ENCODE results near the gene NFS1. TPM values are rescaled to one million over a fixed set of nuclear protein-coding genes. Genes with fewer than 3 reads are reported as not detected.
"Not testable (repeated sequence)": the region's sequence is repeated elsewhere in the genome, so short reads cannot be mapped to it uniquely, and the experiment has no call there.

NFS1 gene
- total RNA-seq, 5 donors from 2014 or later (not counting 1 experiment from before 2014, with no cell fraction given), result 17.7 to 33.5 (median 31.2) TPM

DNA sequence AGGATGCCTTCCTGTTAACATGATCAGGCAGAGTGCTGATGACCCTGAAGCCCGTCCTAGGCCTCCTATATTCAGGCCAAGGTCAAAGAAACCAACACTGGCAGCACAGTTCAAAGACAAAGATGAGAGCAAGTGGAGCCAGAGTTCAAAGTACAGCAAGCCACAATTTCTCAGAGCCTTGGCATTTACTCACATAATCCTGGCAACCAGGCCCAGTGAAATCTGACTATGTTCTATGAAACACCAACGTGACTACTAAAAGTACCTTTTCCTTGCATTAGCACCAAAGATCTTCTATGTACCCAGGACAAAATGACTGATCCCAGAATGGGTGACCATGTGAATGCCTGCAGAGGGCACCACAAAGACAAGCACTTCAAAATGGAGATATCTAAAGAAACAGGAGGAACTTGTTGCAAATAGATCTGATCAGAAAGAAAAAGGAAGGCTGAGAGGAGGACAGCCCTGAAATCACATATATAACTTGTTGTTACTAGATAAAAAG is 3.9 kb downstream of the NFS1 start:
- no peak for ATAC-seq (replicated peaks in 1 of 4)
- Mint-ChIP-seq H3K4me3 (no peak overlapping the region), H3K4me1 (peaks cover 32 to 41% (median 34%) of the 10 kb centered on the region in 3 donors), H3K36me3 (peaks cover 23% of the 10 kb centered on the region), H3K9me3 (no peaks in the 10 kb centered on the region), H3K27ac (peak overlapping the region; percentile 14 to 20), H3K27me3 (no peaks in the 10 kb centered on the region)
- Histone ChIP-seq H3K27me3 (replicated peaks in 1 of 2; ENCODE audit: control insufficient read depth in 2 of 2, extremely low read depth in 1 of 2, insufficient read depth in 2 of 2, low read length in 1 of 2) (no peaks in the 10 kb centered on the region), H3K36me3 (ENCODE audit: control insufficient read depth in 2 of 2, extremely low read depth in 1 of 2, insufficient read depth in 1 of 2, low read length in 1 of 2) (peaks cover 8 to 37% of the 10 kb centered on the region in 2 donors), H3K27ac (ENCODE audit: low read length) (no peak overlapping the region), H3K4me1 (ENCODE audit: control insufficient read depth in 1 of 2, extremely low read depth in 1 of 2, insufficient read depth in 2 of 2, low read length in 2 of 2) (peaks cover 16 to 19% of the 10 kb centered on the region in 2 experiments), H3K9me3 (no peaks in the 10 kb centered on the region), H3K4me3 (ENCODE audit: control insufficient read depth in 1 of 2, extremely low read depth in 1 of 2, low read length in 1 of 2) (no peak overlapping the region)
- CTCF ChIA-PET, result no interaction called here
- 60% methylated on average over 1 of the region's 2 CpGs for WGBS (ENCODE audit: insufficient coverage)
- POLR2A ChIA-PET, result interaction anchor here in 1 of 2 donors (0.7 kb wide), 1 partner anchor 59 kb away, joined by 3 read pairs; no protein-coding TSS in a partner anchor
- DNase-seq, result no peak

GRCh38 chr20:35690265-35690664 is 8.9 kb downstream of the NFS1 start:
- Mint-ChIP-seq H3K9me3 (no peaks in the 10 kb centered on the region), H3K27ac (no peak overlapping the region), H3K4me3 (no peak overlapping the region), H3K36me3 (peaks cover 36% of the 10 kb centered on the region), H3K27me3 (no peaks in the 10 kb centered on the region), H3K4me1 (peaks cover 2 to 4% (median 3%) of the 10 kb centered on the region in 3 donors)
- CTCF ChIA-PET, result interaction anchor here in 1 of 2 donors (0.7 kb wide), 1 partner anchor 407 kb away, joined by 6 read pairs; no protein-coding TSS in a partner anchor
- peaks cover 7 to 56% of the 10 kb centered on the region in 2 donors for H3K36me3 ChIP-seq (ENCODE audit: control insufficient read depth in 2 of 2, extremely low read depth in 1 of 2, insufficient read depth in 1 of 2, low read length in 1 of 2)
- H3K4me1 ChIP-seq (ENCODE audit: control insufficient read depth in 1 of 2, extremely low read depth in 1 of 2, insufficient read depth in 2 of 2, low read length in 2 of 2), result no peaks in the 10 kb centered on the region
- WGBS (ENCODE audit: insufficient coverage), result no CpG with 5 or more reads among the region's 4 CpGs
- no peak overlapping the region for H3K27ac ChIP-seq (ENCODE audit: low read length)
- ATAC-seq (replicated peaks in 1 of 4) (no peak), DNase-seq (no peak)
- H3K4me3 ChIP-seq (ENCODE audit: control insufficient read depth in 1 of 2, extremely low read depth in 1 of 2, low read length in 1 of 2), result no peak overlapping the region
- H3K27me3 ChIP-seq (replicated peaks in 1 of 2; ENCODE audit: control insufficient read depth in 2 of 2, extremely low read depth in 1 of 2, insufficient read depth in 2 of 2, low read length in 1 of 2), result no peaks in the 10 kb centered on the region
- POLR2A ChIA-PET, result interaction anchor here (0.7 to 1.8 kb wide), 2 partner anchors 10 to 21 kb away, joined by 3 to 5 read pairs; no protein-coding TSS in a partner anchor
- H3K9me3 ChIP-seq, result no peaks in the 10 kb centered on the region

DNA sequence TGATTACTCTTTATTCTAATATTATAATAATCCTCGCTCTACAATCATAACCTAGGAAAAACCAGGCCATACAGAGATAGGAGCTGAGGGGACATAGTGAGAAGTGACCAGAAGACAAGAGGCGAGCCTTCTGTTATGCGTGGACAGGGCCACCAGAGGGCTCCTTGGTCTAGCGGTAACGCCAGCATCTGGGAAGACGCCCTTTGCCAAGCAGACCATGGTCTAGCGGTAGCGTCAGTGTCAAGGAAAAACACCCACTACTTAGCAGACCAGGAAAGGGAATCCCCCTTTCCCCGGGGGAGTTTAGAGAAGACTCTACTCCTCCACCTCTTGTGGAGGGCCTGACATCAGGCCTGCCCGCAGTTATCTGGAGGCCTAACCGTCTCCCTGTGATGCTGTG is 12.3 kb downstream of the NFS1 start:
- not testable (repeated sequence) for H3K27ac ChIP-seq (ENCODE audit: low read length); DNase-seq; H3K4me1 Mint-ChIP-seq; H3K4me3 ChIP-seq (ENCODE audit: control insufficient read depth in 1 of 2, extremely low read depth in 1 of 2, low read length in 1 of 2); ATAC-seq (replicated peaks in 1 of 4); H3K27me3 Mint-ChIP-seq; H3K4me1 ChIP-seq (ENCODE audit: control insufficient read depth in 1 of 2, extremely low read depth in 1 of 2, insufficient read depth in 2 of 2, low read length in 2 of 2); H3K4me3 Mint-ChIP-seq; H3K27ac Mint-ChIP-seq; H3K27me3 ChIP-seq (replicated peaks in 1 of 2; ENCODE audit: control insufficient read depth in 2 of 2, extremely low read depth in 1 of 2, insufficient read depth in 2 of 2, low read length in 1 of 2); H3K9me3 Mint-ChIP-seq; H3K9me3 ChIP-seq
- CTCF ChIA-PET, result interaction anchor here in 1 of 2 donors (0.6 kb wide), 1 partner anchor 82 kb away, joined by 3 read pairs; no protein-coding TSS in a partner anchor
- H3K36me3 ChIP-seq (ENCODE audit: control insufficient read depth in 2 of 2, extremely low read depth in 1 of 2, insufficient read depth in 1 of 2, low read length in 1 of 2), result peaks cover 4 to 37% of the 10 kb centered on the region in 2 donors
- WGBS (ENCODE audit: insufficient coverage), result 100% methylated on average over 4 of the region's 11 CpGs
- peaks cover 29% of the 10 kb centered on the region for H3K36me3 Mint-ChIP-seq
- POLR2A ChIA-PET, result interaction anchor here (0.6 to 0.7 kb wide), 5 partner anchors 16 to 125 kb away, joined by 3 to 7 read pairs (median 3); no protein-coding TSS in a partner anchor

DNA sequence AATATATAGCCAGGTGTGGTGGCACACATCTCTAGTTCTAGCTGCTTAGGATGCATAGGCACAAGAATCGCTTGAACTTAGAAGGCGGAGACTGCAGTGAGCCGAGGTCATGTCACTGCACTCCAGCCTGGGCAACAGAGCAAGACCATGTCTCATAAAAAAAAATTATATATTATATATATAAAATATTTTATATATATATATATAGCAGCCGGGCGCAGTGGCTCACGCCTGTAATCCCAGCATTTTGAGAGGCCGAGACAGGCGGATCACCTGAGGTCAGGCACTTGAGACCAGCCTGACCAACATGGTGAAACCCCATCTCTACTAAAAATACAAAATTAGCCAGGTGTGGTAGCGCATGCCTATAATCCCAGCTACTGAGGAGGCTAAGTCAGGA is 13.8 kb downstream of the NFS1 start:
- H3K4me1 Mint-ChIP-seq; H3K9me3 Mint-ChIP-seq; H3K4me3 Mint-ChIP-seq; H3K27ac Mint-ChIP-seq; H3K4me1 ChIP-seq (ENCODE audit: control insufficient read depth in 1 of 2, extremely low read depth in 1 of 2, insufficient read depth in 2 of 2, low read length in 2 of 2); H3K27me3 ChIP-seq (replicated peaks in 1 of 2; ENCODE audit: control insufficient read depth in 2 of 2, extremely low read depth in 1 of 2, insufficient read depth in 2 of 2, low read length in 1 of 2); H3K27me3 Mint-ChIP-seq; ATAC-seq (replicated peaks in 1 of 4); H3K27ac ChIP-seq (ENCODE audit: low read length); DNase-seq; H3K9me3 ChIP-seq; H3K4me3 ChIP-seq (ENCODE audit: control insufficient read depth in 1 of 2, extremely low read depth in 1 of 2, low read length in 1 of 2); CTCF ChIA-PET: not testable (repeated sequence)
- peaks cover 33% of the 10 kb centered on the region for H3K36me3 Mint-ChIP-seq
- WGBS (ENCODE audit: insufficient coverage), result 90% methylated on average over 2 of the region's 9 CpGs
- peaks cover 4 to 43% of the 10 kb centered on the region in 2 donors for H3K36me3 ChIP-seq (ENCODE audit: control insufficient read depth in 2 of 2, extremely low read depth in 1 of 2, insufficient read depth in 1 of 2, low read length in 1 of 2)
- POLR2A ChIA-PET, result interaction anchor here in 1 of 2 donors (0.7 kb wide), 1 partner anchor 330 kb away, joined by 3 read pairs; no protein-coding TSS in a partner anchor

DNA sequence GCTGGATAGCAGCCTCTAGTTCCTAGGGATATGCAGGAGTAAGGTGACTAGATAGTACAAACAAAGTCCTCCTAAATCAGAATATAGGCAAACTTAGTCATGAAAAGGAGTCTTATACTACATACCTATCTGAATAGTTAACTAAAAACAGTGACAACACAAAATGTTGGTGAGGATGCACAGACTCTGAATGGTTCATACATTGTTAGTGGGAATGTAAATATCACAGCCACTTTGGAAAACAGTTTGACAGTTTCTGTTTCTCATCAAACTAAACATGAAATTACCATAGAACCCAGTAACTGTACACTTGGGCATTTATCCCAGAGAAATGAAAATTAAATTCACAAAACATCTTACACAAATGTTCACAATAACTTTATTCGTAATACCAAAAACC is 17.2 kb downstream of the NFS1 start:
- H3K36me3 Mint-ChIP-seq, result peaks cover 20% of the 10 kb centered on the region
- H3K27me3 ChIP-seq (replicated peaks in 1 of 2; ENCODE audit: control insufficient read depth in 2 of 2, extremely low read depth in 1 of 2, insufficient read depth in 2 of 2, low read length in 1 of 2), result no peaks in the 10 kb centered on the region
- ATAC-seq (replicated peaks in 1 of 4) (no peak), DNase-seq (no peak)
- ChIA-PET CTCF (interaction anchor here in 1 of 2 donors (0.7 kb wide), 1 partner anchor 17 kb away, joined by 3 read pairs; no protein-coding TSS in a partner anchor), POLR2A (no interaction called here)
- H3K27me3 Mint-ChIP-seq, result no peaks in the 10 kb centered on the region
- no peaks in the 10 kb centered on the region for H3K9me3 ChIP-seq
- no peaks in the 10 kb centered on the region for H3K9me3 Mint-ChIP-seq
- 100% methylated on average over 1 of the region's 1 CpG for WGBS (ENCODE audit: insufficient coverage)
- H3K36me3 ChIP-seq (ENCODE audit: control insufficient read depth in 2 of 2, extremely low read depth in 1 of 2, insufficient read depth in 1 of 2, low read length in 1 of 2), result peaks cover 6 to 32% of the 10 kb centered on the region in 2 donors
- H3K27ac Mint-ChIP-seq, result no peak overlapping the region
- H3K4me3 ChIP-seq (ENCODE audit: control insufficient read depth in 1 of 2, extremely low read depth in 1 of 2, low read length in 1 of 2), result no peak overlapping the region
- peaks cover 0 to 2% of the 10 kb centered on the region in 2 experiments for H3K4me1 ChIP-seq (ENCODE audit: control insufficient read depth in 1 of 2, extremely low read depth in 1 of 2, insufficient read depth in 2 of 2, low read length in 2 of 2)
- H3K27ac ChIP-seq (ENCODE audit: low read length), result no peak overlapping the region
- H3K4me3 Mint-ChIP-seq, result no peak overlapping the region
- H3K4me1 Mint-ChIP-seq, result peaks cover 0 to 2% (median 0%) of the 10 kb centered on the region in 3 donors

DNA sequence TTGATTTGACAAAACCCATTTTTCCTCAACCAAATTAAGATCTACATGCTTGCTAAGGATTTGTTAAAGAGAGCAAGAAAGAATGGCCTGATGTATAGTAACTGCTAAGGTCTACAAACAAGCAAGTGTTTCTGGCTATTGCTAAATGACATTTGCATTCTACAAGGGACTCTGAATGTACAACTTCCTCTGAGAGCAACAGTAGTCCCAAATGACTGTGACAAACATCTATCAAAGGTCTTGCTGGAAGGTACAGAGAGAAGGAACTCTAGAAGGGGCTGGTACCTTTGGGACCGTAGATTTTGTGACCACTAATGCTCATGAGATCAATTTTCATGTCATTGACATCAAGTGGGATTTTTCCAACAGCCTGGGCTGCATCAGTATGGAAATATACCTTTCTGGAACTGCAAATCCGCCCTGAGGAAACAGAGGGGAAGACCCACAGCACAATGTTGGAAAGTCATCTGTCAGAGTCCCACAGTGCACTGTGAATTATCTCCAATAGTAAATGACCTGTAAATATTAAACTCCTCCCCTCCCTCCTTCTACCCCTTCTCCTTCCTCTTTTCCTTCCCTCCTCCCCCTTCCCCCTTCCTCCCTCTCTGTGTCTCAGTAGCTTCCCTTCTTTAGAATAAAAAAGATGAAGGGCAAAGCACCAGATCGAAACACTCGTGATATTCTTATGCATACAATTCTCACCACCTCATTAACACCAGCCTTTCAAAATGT is 18.5 kb downstream of the NFS1 start:
- H3K27me3 ChIP-seq (replicated peaks in 1 of 2; ENCODE audit: control insufficient read depth in 2 of 2, extremely low read depth in 1 of 2, insufficient read depth in 2 of 2, low read length in 1 of 2), result no peaks in the 10 kb centered on the region
- H3K4me1 ChIP-seq (ENCODE audit: control insufficient read depth in 1 of 2, extremely low read depth in 1 of 2, insufficient read depth in 2 of 2, low read length in 2 of 2), result peaks cover 0 to 2% of the 10 kb centered on the region in 2 experiments
- H3K9me3 Mint-ChIP-seq, result no peaks in the 10 kb centered on the region
- no peak for DNase-seq
- H3K36me3 ChIP-seq (ENCODE audit: control insufficient read depth in 2 of 2, extremely low read depth in 1 of 2, insufficient read depth in 1 of 2, low read length in 1 of 2), result peaks cover 6 to 29% of the 10 kb centered on the region in 2 donors
- H3K4me1 Mint-ChIP-seq, result peaks cover 0 to 2% (median 0%) of the 10 kb centered on the region in 3 donors
- ATAC-seq (replicated peaks in 1 of 4), result no peak
- CTCF ChIA-PET, result no interaction called here
- no peak overlapping the region for H3K4me3 Mint-ChIP-seq
- no peak overlapping the region for H3K27ac Mint-ChIP-seq
- no peak overlapping the region for H3K27ac ChIP-seq (ENCODE audit: low read length)
- POLR2A ChIA-PET, result interaction anchor here (0.6 kb wide), 2 partner anchors 10 to 142 kb away, joined by 3 to 19 read pairs; no protein-coding TSS in a partner anchor
- H3K4me3 ChIP-seq (ENCODE audit: control insufficient read depth in 1 of 2, extremely low read depth in 1 of 2, low read length in 1 of 2), result no peak overlapping the region
- peaks cover 15% of the 10 kb centered on the region for H3K36me3 Mint-ChIP-seq
- WGBS (ENCODE audit: insufficient coverage), result 80% methylated on average over 3 of the region's 4 CpGs
- no peaks in the 10 kb centered on the region for H3K9me3 ChIP-seq
- H3K27me3 Mint-ChIP-seq, result no peaks in the 10 kb centered on the region
